ENCODE measurements around the gene NUTM2G.
"Not testable (repeated sequence)": the region's sequence is repeated elsewhere in the genome, so short reads cannot be mapped to it uniquely, and the experiment has no call there.

- not testable (repeated sequence) for TF ChIP-seq CTCF, POLR2A, POLR2AphosphoS5 (IDR thresholded peaks at IDR 0.05)
Observed at GRCh38 chr9:96931665-96932064, 3.0 kb downstream of the NUTM2G start.

Data from breast epithelium (tissue), 3 donors.